Measurements from ENCODE around the gene NTRK2.
"Not testable (repeated sequence)": the region's sequence is repeated elsewhere in the genome, so short reads cannot be mapped to it uniquely, and the experiment has no call there.

Gene NTRK2

GRCh38 chr9:85067792-85068191, 398.3 kb downstream of the NTRK2 start:
- DNase-seq (ENCODE audit: low spot score) = no peak

GRCh38 chr9:85069421-85069820, 399.9 kb downstream of the NTRK2 start:
- DNase-seq (ENCODE audit: low spot score) = not testable (repeated sequence)
